Lung (tissue), 12 donors: Measurements from ENCODE around the gene ACOD1. TPM values are rescaled to one million over a fixed set of nuclear protein-coding genes. Genes with fewer than 3 reads are reported as not detected.
"Not testable (repeated sequence)": the region's sequence is repeated elsewhere in the genome, so short reads cannot be mapped to it uniquely, and the experiment has no call there.

ENCODE experiments used
- ATAC-seq: fragments of 200-7000 bp; cut with Tn5 transposase; one replicate; pipeline ENCODE4 v1.9.1; 2020; ENCODE audit warnings: moderate number of reproducible peaks; ENCODE audit not compliant: insufficient read depth, low FRiP score
- DNase-seq, 3 donors: peaks; one replicate each; pipeline ENCODE4 v3.0.0-alpha.2; 2013 to 2017
- H3K27ac ChIP-seq, 2 donors: one replicate each; pipeline ENCODE4 v1.5.1; 2013; ENCODE audit warnings: mild to moderate bottlenecking in 2 of 2, moderate library complexity in 2 of 2, control low read depth in 1 of 2, inconsistent platforms in 1 of 2, low read depth in 1 of 2, low read length in 1 of 2
- H3K27me3 ChIP-seq, 3 donors: one replicate each; pipeline ENCODE4 v1.5.1; 2013; ENCODE audit warnings: low read length in 2 of 3; ENCODE audit not compliant: control insufficient read depth in 3 of 3, insufficient read depth in 3 of 3
- H3K36me3 ChIP-seq, 4 donors: one replicate each; pipeline ENCODE4 v1.5.1; 2013; ENCODE audit warnings: low read length in 4 of 4, mild to moderate bottlenecking in 1 of 4, moderate library complexity in 1 of 4; ENCODE audit not compliant: control insufficient read depth in 4 of 4, insufficient read depth in 4 of 4
- H3K4me1 ChIP-seq, 5 donors: one replicate each; pipeline ENCODE4 v1.5.1; 2013; ENCODE audit warnings: low read length in 5 of 5, mild to moderate bottlenecking in 2 of 5, moderate library complexity in 1 of 5; ENCODE audit not compliant: control insufficient read depth in 5 of 5, insufficient read depth in 5 of 5
- H3K4me3 ChIP-seq: one replicate; pipeline ENCODE4 v1.5.1; 2013; ENCODE audit warnings: mild to moderate bottlenecking, control low read depth, moderate library complexity
- H3K9ac ChIP-seq, 2 donors: one replicate each; pipeline ENCODE4 v1.5.1; 2013; ENCODE audit warnings: low read length in 2 of 2, control low read depth in 1 of 2; ENCODE audit not compliant: insufficient read depth in 1 of 2
- H3K9me3 ChIP-seq, 4 donors: one replicate each; pipeline ENCODE4 v1.5.1; 2013; ENCODE audit warnings: low read length in 3 of 4, mild to moderate bottlenecking in 1 of 4, moderate library complexity in 1 of 4; ENCODE audit not compliant: control insufficient read depth in 4 of 4, insufficient read depth in 3 of 4
- CTCF ChIP-seq: IDR thresholded peaks from 2 replicates; pipeline ENCODE4 v1.5.1; 2012; ENCODE audit warnings: mild to moderate bottlenecking; ENCODE audit errors: control extremely low read depth, extremely low read depth
- WGBS, 2 donors: extraction: QIAGEN DNeasy Blood & Tissue Kit; methylation state at CpG; one replicate each; pipeline ENCODE4 v1.1.7; 2013; 5-methylcytosine and 5-hydroxymethylcytosine counted together
- polyA plus RNA-seq, 2 donors: library from polyadenylated mRNA; stranded (reverse); fragments of 200-250 nt; gene quantifications; one replicate each; pipeline ENCODE4 v1.2.1, GENCODE V29; 2013
- total RNA-seq, 2 donors: library from RNA; depleted of rRNA in 1 of 2; stranded (reverse); fragments of >200 nt in 1 of 2; gene quantifications; one replicate each; pipeline ENCODE4 v1.2.1, GENCODE V29; 2014 to 2021
- donor health status: control.
- donor health status: control.
- donor health status: Bipolar disorder and iron deficiency.
- donor health status: healthy.
- donor health status: DM: yes; HTN: yes; CAD: no.

Gene ACOD1
- total and polyA plus RNA-seq, 4 donors, result 0.10 to 11.0 TPM; not detected in 2

- 83 to 86% methylated on average over 6 of the region's 6 CpGs for WGBS, 2 donors
- H3K4me3 ChIP-seq, result no peak overlapping the region
- no peak for TF ChIP-seq CTCF
- DNase-seq, result no peak
- no peaks in the 10 kb centered on the region for H3K27me3 ChIP-seq
- peaks cover 0 to 5% (median 1%) of the 10 kb centered on the region in 4 donors for H3K9me3 ChIP-seq
- ATAC-seq, result no peak
- H3K36me3 ChIP-seq, result no peaks in the 10 kb centered on the region
- no peak overlapping the region for H3K27ac ChIP-seq
- no peaks in the 10 kb centered on the region for H3K4me1 ChIP-seq
- no peak overlapping the region for H3K9ac ChIP-seq
These were observed 6.2 kb downstream of the ACOD1 start for GRCh38 chr13:76954538-76954937.

GRCh38 chr13:76955193-76955592, 6.9 kb downstream of the ACOD1 start:
- ATAC-seq, result no peak
- H3K9ac ChIP-seq, result no peak overlapping the region
- no peak overlapping the region for H3K4me3 ChIP-seq
- 79 to 83% methylated on average over 4 of the region's 4 CpGs for WGBS, 2 donors
- H3K27me3 ChIP-seq, result no peaks in the 10 kb centered on the region
- H3K9me3 ChIP-seq, result peaks cover 0 to 10% (median 6%) of the 10 kb centered on the region in 4 donors
- no peak overlapping the region for H3K27ac ChIP-seq
- no peaks in the 10 kb centered on the region for H3K4me1 ChIP-seq
- no peak for DNase-seq
- no peaks in the 10 kb centered on the region for H3K36me3 ChIP-seq
- no peak for TF ChIP-seq CTCF

- TF ChIP-seq CTCF, result no peak
These were observed 7.3 kb downstream of the ACOD1 start for GRCh38 chr13:76955661-76956060.

GRCh38 chr13:76958841-76959432, 10.6 kb downstream of the ACOD1 start:
- ATAC-seq (no peak), DNase-seq (no peak)
- 70 to 77% methylated on average over 4 of the region's 4 CpGs for WGBS, 2 donors
- H3K9me3 ChIP-seq, result peaks cover 0 to 10% (median 9%) of the 10 kb centered on the region in 4 donors
- no peaks in the 10 kb centered on the region for H3K27me3 ChIP-seq
- no peaks in the 10 kb centered on the region for H3K36me3 ChIP-seq
- H3K4me3 ChIP-seq, result no peak overlapping the region
- no peak overlapping the region for H3K27ac ChIP-seq
- H3K4me1 ChIP-seq, result no peaks in the 10 kb centered on the region
- no peak overlapping the region for H3K9ac ChIP-seq
- TF ChIP-seq CTCF, result no peak

More at GRCh38 chr13:76955661-76956060, 7.3 kb downstream of the ACOD1 start:
- WGBS, 2 donors, result 90 to 94% methylated on average over 5 of the region's 5 CpGs
- Histone ChIP-seq H3K9me3 (peaks cover 0 to 10% (median 9%) of the 10 kb centered on the region in 4 donors), H3K4me3 (no peak overlapping the region), H3K27me3 (no peaks in the 10 kb centered on the region), H3K4me1 (no peaks in the 10 kb centered on the region), H3K27ac (no peak overlapping the region), H3K9ac (no peak overlapping the region), H3K36me3 (no peaks in the 10 kb centered on the region)
- no peak for DNase-seq
- ATAC-seq, result no peak

GRCh38 chr13:76959734-76960133, 11.4 kb downstream of the ACOD1 start:
- not testable (repeated sequence) for H3K27ac ChIP-seq, DNase-seq, ATAC-seq

More at GRCh38 chr13:76959734-76960133, 11.4 kb downstream of the ACOD1 start:
- not testable (repeated sequence) for H3K4me1 ChIP-seq, H3K27me3 ChIP-seq, H3K4me3 ChIP-seq, H3K9ac ChIP-seq, H3K36me3 ChIP-seq
- peaks cover 0 to 10% (median 9%) of the 10 kb centered on the region in 4 donors for H3K9me3 ChIP-seq
